Measurements from ENCODE around the gene CCNB2. TPM values are rescaled to one million over a fixed set of nuclear protein-coding genes. Genes with fewer than 3 reads are reported as not detected.

Gene CCNB2
- total and polyA plus RNA-seq, 2 experiments from 2014 or later, result 15.3 to 20.9 TPM

GRCh38 chr15:59157840-59158700 is 53.1 kb downstream of the CCNB2 start:
- H3K27me3 ChIP-seq, result no peaks in the 10 kb centered on the region
- H3K4me3 ChIP-seq, result no peak overlapping the region
- WGBS (ENCODE audit: low lambda C conversion rate, missing lambda C conversion rate), result 65% methylated on average over 9 of the region's 9 CpGs
- no peak for DNase-seq (ENCODE audit: low spot score)
- no peaks in the 10 kb centered on the region for H3K9me3 ChIP-seq (ENCODE audit: low read depth)
- no peaks in the 10 kb centered on the region for H3K4me1 ChIP-seq (ENCODE audit: insufficient read depth)
- H3K36me3 ChIP-seq (replicated peaks; ENCODE audit: insufficient read depth, low read depth), result no peaks in the 10 kb centered on the region
- H4K20me1 ChIP-seq (ENCODE audit: insufficient read depth, poor library complexity, severe bottlenecking), result no peaks in the 10 kb centered on the region
- no peaks in the 10 kb centered on the region for H3K9me2 ChIP-seq (replicated peaks; ENCODE audit: insufficient read depth)
- no peaks in the 10 kb centered on the region for H3K79me2 ChIP-seq
- H2AFZ ChIP-seq, result no peak overlapping the region
- no peak for TF ChIP-seq CTCF (IDR thresholded peaks at IDR 0.05; ENCODE audit: poor library complexity)
- no peak for TF ChIP-seq EZH2 (IDR thresholded peaks at IDR 0.05; ENCODE audit: borderline replicate concordance)
- TF ChIP-seq EZH2phosphoT487 (IDR thresholded peaks at IDR 0.05; ENCODE audit: low read depth, severe bottlenecking, unreplicated experiment), result no peak
- H3K4me2 ChIP-seq, result no peak overlapping the region
- peak overlapping the region; percentile 58 for H3K27ac ChIP-seq

- no peaks in the 10 kb centered on the region for H3K27me3 ChIP-seq
- no peaks in the 10 kb centered on the region for H3K9me2 ChIP-seq (replicated peaks; ENCODE audit: insufficient read depth)
- no peak overlapping the region for H3K4me3 ChIP-seq
- H3K4me1 ChIP-seq (ENCODE audit: insufficient read depth), result no peaks in the 10 kb centered on the region
- no peak overlapping the region for H2AFZ ChIP-seq
- no peak overlapping the region for H3K27ac ChIP-seq
- H3K9me3 ChIP-seq (ENCODE audit: low read depth), result no peaks in the 10 kb centered on the region
- no peak overlapping the region for H3K4me2 ChIP-seq
- 90% methylated on average over 7 of the region's 7 CpGs for WGBS (ENCODE audit: low lambda C conversion rate, missing lambda C conversion rate)
- DNase-seq (ENCODE audit: low spot score), result no peak
- H3K36me3 ChIP-seq (replicated peaks; ENCODE audit: insufficient read depth, low read depth), result no peaks in the 10 kb centered on the region
- no peaks in the 10 kb centered on the region for H3K79me2 ChIP-seq
- no peaks in the 10 kb centered on the region for H4K20me1 ChIP-seq (ENCODE audit: insufficient read depth, poor library complexity, severe bottlenecking)
- TF ChIP-seq EZH2 (IDR thresholded peaks at IDR 0.05; ENCODE audit: borderline replicate concordance) (no peak), CTCF (IDR thresholded peaks at IDR 0.05; ENCODE audit: poor library complexity) (no peak), EZH2phosphoT487 (IDR thresholded peaks at IDR 0.05; ENCODE audit: low read depth, severe bottlenecking, unreplicated experiment) (no peak)
Observed at GRCh38 chr15:59158701-59159034, 53.7 kb downstream of the CCNB2 start.

- H2AFZ ChIP-seq, result no peak overlapping the region
- WGBS (ENCODE audit: low lambda C conversion rate, missing lambda C conversion rate), result 96% methylated on average over 9 of the region's 9 CpGs
- H3K9me2 ChIP-seq (replicated peaks; ENCODE audit: insufficient read depth), result no peaks in the 10 kb centered on the region
- no peaks in the 10 kb centered on the region for H3K27me3 ChIP-seq
- no peak overlapping the region for H3K4me3 ChIP-seq
- H3K36me3 ChIP-seq (replicated peaks; ENCODE audit: insufficient read depth, low read depth), result no peaks in the 10 kb centered on the region
- TF ChIP-seq EZH2phosphoT487 (IDR thresholded peaks at IDR 0.05; ENCODE audit: low read depth, severe bottlenecking, unreplicated experiment), result no peak
- TF ChIP-seq CTCF (IDR thresholded peaks at IDR 0.05; ENCODE audit: poor library complexity), result no peak
- TF ChIP-seq EZH2 (IDR thresholded peaks at IDR 0.05; ENCODE audit: borderline replicate concordance), result no peak
- no peaks in the 10 kb centered on the region for H3K9me3 ChIP-seq (ENCODE audit: low read depth)
- H3K4me2 ChIP-seq, result no peak overlapping the region
- H3K4me1 ChIP-seq (ENCODE audit: insufficient read depth), result no peaks in the 10 kb centered on the region
- H3K79me2 ChIP-seq, result no peaks in the 10 kb centered on the region
- no peaks in the 10 kb centered on the region for H4K20me1 ChIP-seq (ENCODE audit: insufficient read depth, poor library complexity, severe bottlenecking)
- no peak for DNase-seq (ENCODE audit: low spot score)
- H3K27ac ChIP-seq, result no peak overlapping the region
Observed at GRCh38 chr15:59159210-59159609, 54.3 kb downstream of the CCNB2 start.
